ENCODE results near the gene PPP1R14C.

The PPP1R14C gene

DNA sequence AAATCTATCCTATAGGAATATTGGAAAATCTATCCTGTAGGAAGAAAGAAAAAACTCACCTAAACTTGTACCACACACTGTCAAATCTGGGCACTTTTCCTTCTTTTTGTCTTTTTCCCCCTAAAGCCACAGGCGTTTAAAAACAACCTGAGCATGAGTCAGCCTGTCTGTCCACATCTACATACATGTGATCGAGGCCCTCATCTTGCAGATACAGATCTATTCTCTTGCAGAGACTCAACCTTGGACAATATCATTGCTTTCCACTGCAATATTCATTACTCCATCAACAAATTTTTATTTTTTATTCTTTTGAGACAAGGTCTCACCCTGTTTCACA, 130.1 kb downstream of the PPP1R14C start:
- no peak overlapping the region for H2AFZ ChIP-seq
- no peaks in the 10 kb centered on the region for H3K9me3 ChIP-seq (ENCODE audit: control insufficient read depth, low read length)
- H3K4me3 ChIP-seq (ENCODE audit: low read depth, low read length), result no peak overlapping the region
- H3K27me3 ChIP-seq (ENCODE audit: control insufficient read depth, insufficient read depth, low read length), result no peaks in the 10 kb centered on the region
- no peaks in the 10 kb centered on the region for H3K36me3 ChIP-seq (ENCODE audit: control insufficient read depth, insufficient read depth, low read length)
- TF ChIP-seq, protein P1, sequence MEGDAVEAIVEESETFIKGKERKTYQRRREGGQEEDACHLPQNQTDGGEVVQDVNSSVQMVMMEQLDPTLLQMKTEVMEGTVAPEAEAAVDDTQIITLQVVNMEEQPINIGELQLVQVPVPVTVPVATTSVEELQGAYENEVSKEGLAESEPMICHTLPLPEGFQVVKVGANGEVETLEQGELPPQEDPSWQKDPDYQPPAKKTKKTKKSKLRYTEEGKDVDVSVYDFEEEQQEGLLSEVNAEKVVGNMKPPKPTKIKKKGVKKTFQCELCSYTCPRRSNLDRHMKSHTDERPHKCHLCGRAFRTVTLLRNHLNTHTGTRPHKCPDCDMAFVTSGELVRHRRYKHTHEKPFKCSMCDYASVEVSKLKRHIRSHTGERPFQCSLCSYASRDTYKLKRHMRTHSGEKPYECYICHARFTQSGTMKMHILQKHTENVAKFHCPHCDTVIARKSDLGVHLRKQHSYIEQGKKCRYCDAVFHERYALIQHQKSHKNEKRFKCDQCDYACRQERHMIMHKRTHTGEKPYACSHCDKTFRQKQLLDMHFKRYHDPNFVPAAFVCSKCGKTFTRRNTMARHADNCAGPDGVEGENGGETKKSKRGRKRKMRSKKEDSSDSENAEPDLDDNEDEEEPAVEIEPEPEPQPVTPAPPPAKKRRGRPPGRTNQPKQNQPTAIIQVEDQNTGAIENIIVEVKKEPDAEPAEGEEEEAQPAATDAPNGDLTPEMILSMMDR (IDR thresholded peaks at IDR 0.05), result no peak
- H3K4me2 ChIP-seq (ENCODE audit: low read length), result no peak overlapping the region
- H3K27ac ChIP-seq, result no peak overlapping the region
- no peaks in the 10 kb centered on the region for H3K79me2 ChIP-seq
- H3K4me1 ChIP-seq, result no peaks in the 10 kb centered on the region
- no peak overlapping the region for H3K9ac ChIP-seq

DNA sequence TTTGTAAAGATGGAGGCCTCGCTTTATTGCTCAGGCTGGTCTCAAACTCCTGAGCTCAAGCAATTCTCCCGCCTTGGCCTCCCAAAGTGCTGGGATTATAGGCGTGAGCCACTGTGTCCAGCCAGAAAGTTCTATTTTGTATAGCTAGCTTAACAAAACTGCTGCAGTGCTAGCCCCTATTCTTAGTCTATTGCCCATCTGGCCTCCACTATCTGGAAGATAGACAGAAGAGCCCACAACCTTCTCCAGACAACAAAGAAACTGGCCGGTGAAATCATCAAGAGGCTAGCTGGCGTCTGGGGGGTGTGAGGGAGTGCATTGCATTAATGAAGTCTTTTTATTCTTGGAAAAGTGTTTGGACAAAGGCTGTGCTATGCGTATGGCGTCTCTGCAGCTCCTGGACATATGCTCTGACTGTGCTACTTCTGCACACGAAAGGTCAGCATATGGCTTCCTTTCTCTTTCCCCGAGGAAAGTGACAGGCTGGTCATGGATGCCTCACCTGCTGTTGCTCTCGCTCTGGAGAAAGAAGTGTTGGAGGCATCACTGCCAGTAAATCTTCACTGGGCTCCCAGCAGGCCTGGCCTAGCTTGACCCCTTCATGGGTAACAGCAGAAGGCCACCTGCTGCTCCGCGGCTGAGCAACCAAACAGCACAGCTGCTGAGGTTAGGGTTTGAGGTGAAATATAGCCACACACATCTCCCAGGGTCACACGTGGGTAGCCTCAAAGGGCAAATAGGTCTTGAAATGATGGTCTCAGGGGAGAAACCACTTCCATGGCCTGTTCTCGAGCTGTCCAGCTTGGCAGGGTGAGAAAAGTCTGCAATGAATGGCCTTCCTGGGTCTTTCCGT, 130.8 kb downstream of the PPP1R14C start:
- Histone ChIP-seq H3K4me1 (no peaks in the 10 kb centered on the region), H2AFZ (no peak overlapping the region), H3K79me2 (no peaks in the 10 kb centered on the region), H3K27me3 (ENCODE audit: control insufficient read depth, insufficient read depth, low read length) (no peaks in the 10 kb centered on the region), H3K9ac (no peak overlapping the region), H3K4me3 (ENCODE audit: low read depth, low read length) (no peak overlapping the region), H3K36me3 (ENCODE audit: control insufficient read depth, insufficient read depth, low read length) (no peaks in the 10 kb centered on the region), H3K9me3 (ENCODE audit: control insufficient read depth, low read length) (no peaks in the 10 kb centered on the region), H3K4me2 (ENCODE audit: low read length) (no peak overlapping the region), H3K27ac (no peak overlapping the region)
- TF ChIP-seq, protein P1 (IDR thresholded peaks at IDR 0.05), result no peak

DNA sequence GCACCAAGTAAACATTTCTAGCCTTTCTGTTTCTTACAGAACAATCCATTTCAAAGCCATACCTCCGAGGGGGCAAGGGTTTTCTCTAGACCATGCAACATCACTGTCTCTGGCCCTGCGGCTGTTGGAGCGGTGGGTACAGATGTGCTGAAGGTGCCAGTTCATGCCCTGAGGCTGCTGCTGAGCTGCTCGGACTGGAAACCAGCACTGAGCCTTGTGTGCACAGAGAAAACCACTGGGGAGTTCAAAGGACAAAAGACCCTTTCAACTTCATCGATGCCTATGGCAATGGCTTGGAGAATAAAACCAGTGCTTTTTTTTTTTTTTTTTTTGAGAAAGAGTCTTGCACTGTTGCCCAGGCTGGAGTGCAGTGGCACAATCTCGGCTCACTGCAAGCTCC, 132.6 kb downstream of the PPP1R14C start:
- Histone ChIP-seq H3K4me1 (no peaks in the 10 kb centered on the region), H3K36me3 (ENCODE audit: control insufficient read depth, insufficient read depth, low read length) (no peaks in the 10 kb centered on the region), H3K4me2 (ENCODE audit: low read length) (no peak overlapping the region)

DNA sequence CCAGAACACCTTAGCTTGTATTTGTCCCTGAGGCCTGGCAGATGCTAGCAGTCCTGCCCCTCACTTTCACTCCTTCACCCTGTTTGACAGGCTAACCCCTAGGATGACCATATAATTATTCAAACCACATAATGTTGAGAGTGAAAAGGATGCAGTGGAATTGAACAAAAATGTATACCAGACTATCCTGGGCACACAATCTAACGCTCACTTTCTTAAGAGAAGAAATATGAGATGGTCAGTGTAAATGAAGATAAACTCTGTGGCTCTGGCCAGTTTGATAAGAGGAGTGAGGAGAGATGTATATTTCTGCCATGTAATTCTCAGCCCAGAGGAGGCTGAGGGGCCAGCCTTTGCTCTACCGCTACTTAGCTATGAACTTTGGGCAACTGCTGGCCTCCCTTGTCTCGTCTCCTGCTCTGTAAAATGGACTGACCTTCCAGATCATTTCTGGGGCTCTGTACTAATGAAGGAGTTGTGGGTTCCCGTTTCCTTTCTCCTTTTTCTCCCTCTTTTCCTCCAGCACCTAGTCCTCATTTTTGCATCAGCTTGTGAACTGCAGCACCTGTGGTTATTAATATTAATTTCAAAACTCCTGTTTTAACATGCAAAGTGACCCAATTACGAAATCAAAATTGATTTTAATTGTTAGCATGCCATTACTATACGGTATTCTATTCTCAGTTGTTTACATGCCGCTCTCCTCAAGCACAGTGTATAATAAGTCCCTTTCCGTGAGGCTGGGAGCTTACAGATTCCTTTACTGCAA, 133.5 kb downstream of the PPP1R14C start:
- no peaks in the 10 kb centered on the region for H3K9me3 ChIP-seq (ENCODE audit: control insufficient read depth, low read length)

More for the DNA sequence above, 132.6 kb downstream of the PPP1R14C start:
- Histone ChIP-seq H3K27ac (no peak overlapping the region), H3K4me3 (ENCODE audit: low read depth, low read length) (no peak overlapping the region), H3K27me3 (ENCODE audit: control insufficient read depth, insufficient read depth, low read length) (no peaks in the 10 kb centered on the region), H3K79me2 (no peaks in the 10 kb centered on the region), H3K9ac (no peak overlapping the region), H2AFZ (no peak overlapping the region), H3K9me3 (ENCODE audit: control insufficient read depth, low read length) (no peaks in the 10 kb centered on the region)
- TF ChIP-seq, protein P1 (IDR thresholded peaks at IDR 0.05), result no peak

More for the DNA sequence above, 133.5 kb downstream of the PPP1R14C start:
- Histone ChIP-seq H3K36me3 (ENCODE audit: control insufficient read depth, insufficient read depth, low read length) (no peaks in the 10 kb centered on the region), H3K9ac (no peak overlapping the region), H3K27ac (no peak overlapping the region), H3K4me1 (no peaks in the 10 kb centered on the region), H3K79me2 (no peaks in the 10 kb centered on the region), H2AFZ (no peak overlapping the region), H3K27me3 (ENCODE audit: control insufficient read depth, insufficient read depth, low read length) (no peaks in the 10 kb centered on the region), H3K4me3 (ENCODE audit: low read depth, low read length) (no peak overlapping the region), H3K4me2 (ENCODE audit: low read length) (no peak overlapping the region)
- TF ChIP-seq, protein P1 (IDR thresholded peaks at IDR 0.05), result no peak

All from parathyroid adenoma (tissue), 2 donors.